SK-N-SH (cell line): ENCODE data around the gene GDPD1.

Experiments used
- CHD2 ChIP-seq: fragments of 150-350 bp; IDR thresholded peaks from 2 replicates; pipeline ENCODE4 v1.6.1; 2018; ENCODE audit warnings: low read length; ENCODE audit not compliant: partially characterized antibody
- EP300 ChIP-seq, 2 experiments: IDR thresholded peaks; 2 replicates each; pipeline versions ENCODE4 v1.4.0 to v1.6.1; 2012; ENCODE audit warnings: borderline replicate concordance in 1 of 2, low read depth in 1 of 2, low read length in 1 of 2
- FOXM1 ChIP-seq: IDR thresholded peaks from 2 replicates; pipeline ENCODE4 v1.4.0; 2012; ENCODE audit warnings: low read depth, mild to moderate bottlenecking
- GABPA ChIP-seq: IDR thresholded peaks from 2 replicates; pipeline ENCODE4 v1.4.0; 2012; ENCODE audit warnings: low read depth, mild to moderate bottlenecking
- MXI1 ChIP-seq: IDR thresholded peaks from 2 replicates; pipeline ENCODE4 v1.6.1; 2012; ENCODE audit warnings: mild to moderate bottlenecking, low read depth, low read length, improper control_type of control experiment
- POLR2AphosphoS5 ChIP-seq: IDR thresholded peaks from 2 replicates; pipeline ENCODE4 v1.6.1; 2012; ENCODE audit warnings: low read depth, low read length
- RAD21 ChIP-seq: IDR thresholded peaks from 2 replicates; pipeline ENCODE4 v1.6.1; 2012; ENCODE audit warnings: mild to moderate bottlenecking, low read length
- RXRA ChIP-seq: IDR thresholded peaks from 2 replicates; pipeline ENCODE4 v1.4.0; 2012; ENCODE audit warnings: low read depth, mild to moderate bottlenecking, borderline replicate concordance
- SIN3A ChIP-seq: IDR thresholded peaks from 2 replicates; pipeline ENCODE4 v1.6.1; 2012; ENCODE audit warnings: low read depth, mild to moderate bottlenecking, low read length, moderate library complexity, borderline replicate concordance
- TAF1 ChIP-seq: IDR thresholded peaks from 2 replicates; pipeline ENCODE4 v1.6.1; 2012; ENCODE audit warnings: low read depth, mild to moderate bottlenecking, low read length, moderate library complexity, borderline replicate concordance
- TF ChIP-seq, protein P1 (sequence below): fragments of 200-600 bp; sonication (generic); IDR thresholded peaks from 2 replicates; pipeline ENCODE4 v1.6.1; 2017; ENCODE audit warnings: antibody characterized with exemption, mild to moderate bottlenecking, moderate library complexity
- TF ChIP-seq, protein P2 (sequence below): IDR thresholded peaks from 2 replicates; pipeline ENCODE4 v1.4.0; 2012; ENCODE audit warnings: low read depth
- TF ChIP-seq, protein P3 (sequence below): fragments of 150-350 bp; IDR thresholded peaks from 2 replicates; pipeline ENCODE4 v1.6.1; 2016; ENCODE audit warnings: mild to moderate bottlenecking, low read depth, low read length
- TF ChIP-seq, protein P4 (sequence below): IDR thresholded peaks from 2 replicates; pipeline ENCODE4 v1.4.0; 2012; ENCODE audit warnings: low read depth, borderline replicate concordance

DNA sequence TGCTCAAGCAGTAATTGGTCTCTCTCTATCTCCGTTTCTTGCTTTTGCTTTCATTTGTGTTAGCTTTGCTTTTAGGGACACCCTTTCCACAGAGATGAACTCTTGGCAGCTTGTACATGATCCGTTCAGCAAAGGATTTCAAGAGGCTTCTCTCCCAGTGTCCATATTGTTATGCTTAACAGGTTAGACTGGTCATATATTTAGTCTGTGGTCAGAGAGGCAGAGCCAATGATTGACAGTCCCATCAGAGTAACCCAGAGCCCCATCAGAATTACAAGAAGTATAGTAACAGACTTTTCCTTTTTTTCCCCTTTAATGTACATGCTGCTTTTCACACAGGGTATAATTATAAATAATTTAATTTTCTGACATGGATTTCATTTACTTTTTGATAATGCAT, 34.4 kb downstream of the GDPD1 start:
- no peak for TF ChIP-seq RXRA
- TF ChIP-seq CHD2, result no peak
- TF ChIP-seq RAD21, result no peak
- TF ChIP-seq, protein P1, sequence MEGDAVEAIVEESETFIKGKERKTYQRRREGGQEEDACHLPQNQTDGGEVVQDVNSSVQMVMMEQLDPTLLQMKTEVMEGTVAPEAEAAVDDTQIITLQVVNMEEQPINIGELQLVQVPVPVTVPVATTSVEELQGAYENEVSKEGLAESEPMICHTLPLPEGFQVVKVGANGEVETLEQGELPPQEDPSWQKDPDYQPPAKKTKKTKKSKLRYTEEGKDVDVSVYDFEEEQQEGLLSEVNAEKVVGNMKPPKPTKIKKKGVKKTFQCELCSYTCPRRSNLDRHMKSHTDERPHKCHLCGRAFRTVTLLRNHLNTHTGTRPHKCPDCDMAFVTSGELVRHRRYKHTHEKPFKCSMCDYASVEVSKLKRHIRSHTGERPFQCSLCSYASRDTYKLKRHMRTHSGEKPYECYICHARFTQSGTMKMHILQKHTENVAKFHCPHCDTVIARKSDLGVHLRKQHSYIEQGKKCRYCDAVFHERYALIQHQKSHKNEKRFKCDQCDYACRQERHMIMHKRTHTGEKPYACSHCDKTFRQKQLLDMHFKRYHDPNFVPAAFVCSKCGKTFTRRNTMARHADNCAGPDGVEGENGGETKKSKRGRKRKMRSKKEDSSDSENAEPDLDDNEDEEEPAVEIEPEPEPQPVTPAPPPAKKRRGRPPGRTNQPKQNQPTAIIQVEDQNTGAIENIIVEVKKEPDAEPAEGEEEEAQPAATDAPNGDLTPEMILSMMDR, result no peak
- TF ChIP-seq, protein P2, sequence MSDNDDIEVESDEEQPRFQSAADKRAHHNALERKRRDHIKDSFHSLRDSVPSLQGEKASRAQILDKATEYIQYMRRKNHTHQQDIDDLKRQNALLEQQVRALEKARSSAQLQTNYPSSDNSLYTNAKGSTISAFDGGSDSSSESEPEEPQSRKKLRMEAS, result no peak
- TF ChIP-seq TAF1, result no peak
- no peak for TF ChIP-seq GABPA
- TF ChIP-seq, protein P3, sequence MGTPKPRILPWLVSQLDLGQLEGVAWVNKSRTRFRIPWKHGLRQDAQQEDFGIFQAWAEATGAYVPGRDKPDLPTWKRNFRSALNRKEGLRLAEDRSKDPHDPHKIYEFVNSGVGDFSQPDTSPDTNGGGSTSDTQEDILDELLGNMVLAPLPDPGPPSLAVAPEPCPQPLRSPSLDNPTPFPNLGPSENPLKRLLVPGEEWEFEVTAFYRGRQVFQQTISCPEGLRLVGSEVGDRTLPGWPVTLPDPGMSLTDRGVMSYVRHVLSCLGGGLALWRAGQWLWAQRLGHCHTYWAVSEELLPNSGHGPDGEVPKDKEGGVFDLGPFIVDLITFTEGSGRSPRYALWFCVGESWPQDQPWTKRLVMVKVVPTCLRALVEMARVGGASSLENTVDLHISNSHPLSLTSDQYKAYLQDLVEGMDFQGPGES, result no peak
- no peak for TF ChIP-seq MXI1
- no peak for TF ChIP-seq POLR2AphosphoS5
- no peak for TF ChIP-seq FOXM1
- TF ChIP-seq, protein P4, sequence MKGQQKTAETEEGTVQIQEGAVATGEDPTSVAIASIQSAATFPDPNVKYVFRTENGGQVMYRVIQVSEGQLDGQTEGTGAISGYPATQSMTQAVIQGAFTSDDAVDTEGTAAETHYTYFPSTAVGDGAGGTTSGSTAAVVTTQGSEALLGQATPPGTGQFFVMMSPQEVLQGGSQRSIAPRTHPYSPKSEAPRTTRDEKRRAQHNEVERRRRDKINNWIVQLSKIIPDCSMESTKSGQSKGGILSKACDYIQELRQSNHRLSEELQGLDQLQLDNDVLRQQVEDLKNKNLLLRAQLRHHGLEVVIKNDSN, result no peak
- TF ChIP-seq SIN3A, result no peak
- TF ChIP-seq EP300 (IDR thresholded peaks at IDR 0.05; ENCODE audit: borderline replicate concordance in 1 of 2, low read depth in 1 of 2, low read length in 1 of 2), result no peak
